GM19455 (cell line): ENCODE data around the gene PID1.

Source experiments
- ATAC-seq: cut with Tn5 transposase; IDR thresholded peaks from one replicate; pipeline ENCODE4 v1.9.1; 2021; ENCODE audit not compliant: unreplicated experiment

Gene PID1, protein sequence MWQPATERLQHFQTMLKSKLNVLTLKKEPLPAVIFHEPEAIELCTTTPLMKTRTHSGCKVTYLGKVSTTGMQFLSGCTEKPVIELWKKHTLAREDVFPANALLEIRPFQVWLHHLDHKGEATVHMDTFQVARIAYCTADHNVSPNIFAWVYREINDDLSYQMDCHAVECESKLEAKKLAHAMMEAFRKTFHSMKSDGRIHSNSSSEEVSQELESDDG

DNA sequence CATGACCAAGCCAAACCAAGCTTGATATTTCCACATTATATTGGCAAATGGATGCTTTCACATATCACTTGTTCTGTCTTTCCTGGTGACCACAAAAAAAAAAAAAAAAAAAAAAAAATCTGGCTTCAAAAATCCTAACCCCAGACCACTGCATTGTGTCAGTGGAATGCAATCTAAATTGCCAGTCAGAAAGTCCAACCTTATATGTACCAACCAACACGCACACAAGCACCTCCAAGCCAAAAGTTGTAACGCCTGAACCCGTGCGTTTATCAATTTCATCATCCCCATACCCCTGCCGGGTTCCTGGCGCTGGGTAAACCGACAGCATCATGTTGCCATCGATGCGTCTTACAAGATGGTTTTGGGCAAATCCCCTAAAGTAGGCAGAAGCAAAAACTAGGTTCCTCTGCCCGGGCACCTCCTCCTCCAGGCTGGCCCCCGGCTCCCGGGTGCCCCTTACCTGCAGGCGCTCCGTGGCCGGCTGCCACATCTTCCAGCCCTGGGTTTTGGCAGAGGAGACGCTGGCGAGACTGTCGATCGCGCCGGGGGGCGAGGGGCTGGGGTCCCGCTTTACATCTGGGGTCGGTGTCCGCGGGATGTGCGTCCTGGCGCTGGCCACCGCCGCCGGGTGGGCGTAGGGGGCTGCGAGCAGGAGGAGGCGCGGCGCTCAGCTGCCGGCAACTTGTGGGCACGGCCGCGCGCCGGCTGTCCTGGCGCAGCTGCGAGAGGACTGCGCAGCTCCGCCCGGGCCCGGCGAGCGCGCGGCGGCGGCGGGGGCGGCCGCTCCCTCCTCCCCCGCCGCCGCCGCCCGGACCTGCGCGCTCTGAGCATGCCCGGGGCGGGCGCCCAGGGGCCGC, at the start of gene PID1:
TSS of gene PID1 (minus strand) at position 737 of the 860 bp plus-strand sequence. CDS start at position 493, 244 bp downstream.
- ATAC-seq, result no peak

DNA sequence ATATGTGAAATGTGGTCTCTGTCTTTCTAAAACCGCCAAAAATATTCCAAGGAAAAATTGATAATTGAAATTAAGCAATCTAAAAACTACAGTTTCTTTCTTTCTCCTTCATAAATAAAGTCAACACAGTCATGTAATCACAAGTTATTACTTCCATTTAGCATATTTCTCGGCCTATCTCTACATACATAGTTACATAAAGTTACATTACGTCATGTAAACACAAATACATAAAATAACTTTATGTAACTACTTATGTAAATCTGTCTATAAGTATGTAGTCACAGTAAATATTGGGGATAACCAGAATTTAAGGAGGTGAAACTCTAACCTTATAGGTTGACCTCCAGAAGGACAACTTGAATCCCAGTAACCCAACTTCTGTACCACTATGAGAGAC, 48.5 kb upstream of the PID1 start:
- ATAC-seq, result no peak

DNA sequence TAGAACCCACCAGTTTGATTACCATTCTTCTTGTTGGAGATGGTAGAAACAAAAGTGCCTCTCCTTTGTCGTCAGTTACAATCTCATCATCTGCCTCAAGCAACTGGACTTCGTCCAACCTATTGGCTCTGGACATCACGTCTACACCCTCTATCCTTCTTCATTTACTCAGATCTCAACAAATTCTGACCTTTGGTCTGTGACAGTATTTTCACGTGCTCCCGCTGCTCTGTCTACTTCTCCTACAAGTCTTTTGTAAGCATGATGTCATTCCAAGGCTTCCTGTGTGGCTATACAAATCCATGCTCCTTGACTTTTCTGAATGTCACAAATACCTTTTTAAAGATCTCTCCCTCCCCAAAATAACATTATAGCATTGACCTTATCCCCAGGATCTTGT, 43.0 kb upstream of the PID1 start:
- no peak for ATAC-seq

- ATAC-seq, result no peak
These were observed 42.5 kb upstream of the PID1 start for GRCh38 chr2:229313591-229313990.

DNA sequence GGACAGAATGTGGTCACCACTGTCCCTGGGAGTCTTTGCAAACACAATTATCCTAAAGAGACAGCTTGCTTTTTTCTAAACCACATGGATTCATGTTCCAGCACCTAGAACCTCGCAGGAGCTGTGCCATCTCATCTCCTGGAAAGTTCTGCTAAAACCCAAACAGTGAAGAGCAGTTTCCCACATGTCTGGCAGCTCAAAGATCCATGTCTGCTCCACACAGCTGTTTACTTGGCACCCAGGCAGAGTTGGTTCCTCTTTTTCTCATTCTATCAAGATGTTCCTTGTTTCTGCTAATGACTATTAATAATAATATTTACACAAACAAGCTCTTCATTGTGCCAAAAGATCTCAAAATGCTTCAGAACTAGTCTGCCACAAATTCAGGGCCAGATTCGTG, 30.1 kb upstream of the PID1 start:
- no peak for ATAC-seq

- ATAC-seq, result no peak
These were observed 29.7 kb upstream of the PID1 start for GRCh38 chr2:229300790-229301189.

DNA sequence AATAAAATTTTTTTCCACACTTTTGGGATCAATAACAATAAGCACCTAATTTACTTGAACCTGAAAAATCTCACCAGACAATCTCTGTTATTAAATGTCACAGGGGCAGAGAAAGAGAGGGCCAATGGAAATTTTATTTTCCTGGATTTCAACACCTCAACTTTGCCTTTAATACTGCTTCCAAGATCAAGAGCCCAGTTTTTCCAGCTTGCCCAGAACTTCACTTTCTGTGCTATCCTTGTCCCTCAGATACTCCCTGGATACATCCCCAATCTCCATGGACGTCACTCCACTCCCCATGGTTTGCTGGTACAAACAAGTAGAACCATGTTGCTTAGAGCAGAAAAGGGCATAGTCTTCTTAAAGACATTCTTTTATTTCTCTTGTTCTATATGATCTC, 29.3 kb upstream of the PID1 start:
- no peak for ATAC-seq

GRCh38 chr2:229297247-229297646, 26.2 kb upstream of the PID1 start:
- ATAC-seq, result no peak

DNA sequence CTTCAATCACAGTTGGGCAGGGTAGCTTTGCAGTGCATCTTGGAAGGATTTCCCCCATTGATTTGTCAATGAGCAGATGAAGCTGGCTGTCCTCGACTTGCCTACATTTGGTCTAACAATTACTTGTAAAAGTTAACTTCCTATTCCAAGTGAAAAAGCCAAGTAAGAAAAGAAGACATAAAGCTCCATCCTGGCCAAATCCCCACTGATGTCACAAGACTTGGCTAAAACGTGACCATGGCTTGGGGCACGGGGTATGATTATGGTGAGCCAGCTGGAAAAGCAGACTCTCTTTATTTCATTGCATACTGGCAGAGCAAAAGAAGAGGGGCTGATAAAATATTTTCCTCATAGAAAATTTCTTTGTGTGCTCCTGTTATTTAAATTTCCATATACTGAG, 25.4 kb upstream of the PID1 start:
- ATAC-seq, result no peak

DNA sequence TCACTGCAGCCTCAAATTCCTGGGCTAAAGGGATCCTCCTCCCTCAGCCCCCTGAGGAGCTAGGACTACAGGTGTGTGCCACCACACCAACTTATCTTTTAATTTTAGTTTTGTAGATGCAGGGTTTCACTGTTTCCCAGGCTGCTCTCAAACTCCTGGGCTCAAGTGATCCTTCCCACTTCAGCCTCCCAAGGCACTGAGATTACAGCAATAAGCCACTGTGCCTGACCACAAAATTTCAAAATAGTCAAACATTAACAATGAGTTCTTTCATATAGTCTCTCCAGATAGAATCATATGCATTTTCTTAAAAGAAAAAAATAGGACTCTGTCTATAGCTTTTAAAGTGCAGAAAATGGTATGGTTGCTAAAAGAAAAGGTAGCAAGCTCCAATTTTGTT, 24.9 kb upstream of the PID1 start:
- no peak for ATAC-seq

GRCh38 chr2:229287823-229288222, 16.7 kb upstream of the PID1 start:
- no peak for ATAC-seq

DNA sequence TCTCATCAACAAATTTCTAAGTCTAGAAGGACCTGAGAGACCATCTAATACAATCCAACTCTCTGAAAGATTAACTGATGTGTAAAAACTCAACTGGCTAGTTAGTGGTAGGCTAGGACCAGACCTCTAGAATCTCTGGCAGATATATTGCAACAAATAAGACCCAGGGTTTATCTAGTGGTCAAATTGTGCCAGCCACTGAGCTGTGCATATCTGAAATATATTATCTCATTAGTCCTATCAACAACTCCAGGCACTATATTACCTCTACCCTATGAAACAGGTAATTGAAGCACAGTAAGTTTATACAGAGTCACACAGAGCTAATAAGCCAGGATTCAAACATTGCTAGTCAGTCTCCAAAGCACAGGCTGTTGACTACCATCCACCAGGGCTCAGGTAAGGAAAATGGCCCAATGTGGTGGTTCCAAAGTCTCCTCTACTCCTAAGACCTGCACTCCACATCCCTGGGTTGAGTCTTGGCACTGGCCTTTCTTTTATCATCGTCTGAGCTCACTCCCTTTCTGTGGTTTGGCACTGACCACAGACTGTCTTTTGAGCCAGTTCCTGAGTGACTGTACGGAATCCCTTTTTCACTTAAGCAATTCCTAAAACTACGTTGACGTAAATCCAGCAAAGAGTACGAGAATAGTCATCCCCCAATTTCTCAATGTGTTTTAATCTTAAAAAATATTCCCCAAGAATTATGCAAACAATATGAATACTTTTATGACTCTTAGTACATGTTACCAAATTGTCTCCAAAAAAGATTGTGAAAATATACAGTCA, 11.9 kb upstream of the PID1 start:
- no peak for ATAC-seq

GRCh38 chr2:229279516-229279915, 8.4 kb upstream of the PID1 start:
- ATAC-seq, result no peak

- ATAC-seq, result no peak
These were observed 4.4 kb upstream of the PID1 start for GRCh38 chr2:229275506-229275905.

DNA sequence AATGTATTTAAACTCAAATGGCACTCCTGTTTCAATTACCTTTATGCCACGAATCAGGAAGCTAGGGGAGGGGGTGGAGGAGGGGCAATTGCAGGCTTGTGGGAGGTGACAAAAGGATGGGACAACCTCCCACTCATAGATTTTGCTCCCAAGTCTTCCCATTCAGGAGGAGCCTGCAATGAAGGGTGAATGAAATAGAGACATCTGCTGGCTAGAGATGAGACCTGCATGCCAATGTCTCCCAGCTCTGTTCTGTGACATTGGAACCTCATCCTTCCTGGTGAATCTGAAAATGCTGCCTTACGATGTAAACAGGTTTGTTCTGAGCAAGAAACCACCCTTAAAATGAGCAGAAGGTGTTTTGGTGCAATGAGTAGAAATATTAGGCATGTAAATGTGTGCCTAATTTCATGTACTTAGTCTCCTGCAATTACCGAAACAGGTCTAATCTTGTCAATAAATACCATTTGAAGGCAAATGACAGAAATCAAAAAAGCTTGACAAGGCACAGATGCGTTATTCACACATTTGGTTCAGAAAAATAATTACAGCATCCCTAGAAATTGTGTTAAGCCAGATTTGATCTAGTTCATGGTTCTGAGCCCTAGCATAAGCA, 2.7 kb upstream of the PID1 start:
- ATAC-seq, result peak; percentile 70

- no peak for ATAC-seq
These were observed 2.1 kb upstream of the PID1 start for GRCh38 chr2:229273006-229273722.

DNA sequence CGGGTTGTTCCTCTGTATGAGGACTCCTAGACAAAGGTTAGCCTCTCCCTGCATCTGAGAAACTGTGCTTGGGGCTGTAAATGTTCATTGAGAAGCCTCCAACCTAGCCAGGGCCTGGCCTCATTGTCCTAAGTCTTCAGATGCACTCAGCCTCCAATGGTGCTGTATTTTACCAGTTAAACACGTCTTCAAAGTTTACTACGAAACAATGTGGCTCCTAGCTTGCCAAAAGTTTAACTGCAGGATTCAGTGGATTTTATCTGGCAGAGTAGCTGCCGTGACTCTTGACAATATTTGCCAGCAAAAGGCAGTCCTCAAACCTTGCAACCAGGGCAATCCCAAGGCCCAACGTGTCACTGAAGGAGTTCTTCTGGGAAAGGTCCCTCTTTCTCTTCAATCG, 1.1 kb downstream of the PID1 start:
- no peak for ATAC-seq

DNA sequence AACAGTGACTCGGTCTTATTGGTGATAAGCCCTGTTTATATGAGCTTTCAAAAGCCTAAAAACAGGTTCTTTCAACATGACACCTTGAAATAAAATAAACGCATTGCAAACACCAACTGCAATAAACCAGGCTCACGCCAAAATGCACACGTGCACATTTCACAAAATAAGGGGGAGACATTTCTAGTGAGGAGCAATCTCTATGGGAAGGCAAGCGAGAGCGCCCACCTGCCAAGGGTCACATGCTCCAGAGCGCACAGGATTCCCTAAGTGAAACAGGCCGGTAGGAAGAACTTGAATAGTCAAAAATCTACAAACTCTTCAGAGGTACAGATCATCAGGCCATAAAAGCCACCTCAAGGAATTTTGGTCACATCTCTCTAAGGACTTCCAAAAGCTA, 1.9 kb downstream of the PID1 start:
- ATAC-seq, result no peak

- ATAC-seq, result no peak
These were observed 2.5 kb downstream of the PID1 start for GRCh38 chr2:229268626-229269025.

DNA sequence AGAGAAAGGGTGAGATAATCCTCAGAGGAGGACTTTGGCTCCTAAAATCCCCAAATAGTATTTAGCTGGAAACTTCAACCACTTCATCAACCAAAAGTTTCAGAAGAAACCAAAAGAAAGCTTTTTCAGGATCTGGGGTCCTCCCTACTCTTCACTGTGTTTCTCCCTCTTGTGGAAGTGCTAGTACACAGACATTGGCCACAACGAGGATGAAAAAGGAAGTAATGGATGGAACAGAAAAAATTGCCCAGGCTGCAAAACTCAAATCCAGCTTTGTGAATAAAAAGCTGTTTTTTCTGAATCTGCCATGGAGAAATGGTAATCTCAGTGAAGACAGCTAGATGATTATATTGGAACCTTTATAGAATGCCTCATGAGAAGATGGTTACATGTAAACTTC, 4.0 kb downstream of the PID1 start:
- ATAC-seq, result no peak

DNA sequence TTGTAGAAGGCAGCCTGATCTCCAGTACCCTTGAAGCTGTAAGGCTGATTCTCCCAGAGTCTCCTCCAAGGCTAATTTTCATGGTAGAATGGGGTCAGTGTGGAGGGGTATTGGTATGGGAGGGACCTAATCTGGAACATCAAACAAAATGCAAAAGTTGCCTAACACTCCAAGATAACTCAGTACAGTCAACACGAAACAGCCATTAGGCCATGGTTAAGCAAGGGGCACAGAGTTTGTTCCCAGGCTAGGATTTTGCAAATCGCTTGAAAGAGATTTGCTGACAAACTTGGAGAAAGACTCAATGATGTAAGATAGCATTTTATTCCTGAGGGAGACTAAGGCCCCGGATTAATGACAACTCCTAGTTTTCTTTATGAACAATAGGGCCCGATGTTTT, 5.4 kb downstream of the PID1 start:
- no peak for ATAC-seq
